ENCODE data around the gene GRIA3.

The GRIA3 gene

DNA sequence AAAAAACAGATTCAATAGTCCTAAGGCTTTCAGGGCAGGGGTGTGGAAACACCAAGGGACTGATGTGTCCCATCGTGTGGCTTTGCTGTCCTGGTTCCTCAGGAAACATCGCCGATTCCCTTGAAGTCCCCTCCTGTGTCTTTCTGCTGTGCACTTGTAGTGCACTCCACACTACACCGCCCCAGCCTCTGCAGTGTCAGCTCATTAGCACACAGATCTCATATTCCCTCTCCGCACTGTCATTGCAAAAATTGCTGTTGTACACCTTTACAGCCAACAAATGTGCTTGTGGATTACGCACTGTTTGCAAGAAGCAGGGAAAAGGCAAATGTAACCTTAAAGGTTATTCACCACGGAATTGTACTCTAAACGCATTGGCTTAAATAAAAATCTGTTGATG is 5.3 kb downstream of the GRIA3 start:
- H3K27ac ChIP-seq = no peak overlapping the region
- no peak for DNase-seq (ENCODE audit: low read depth, low spot score)

GRCh38 chrX:123190096-123190495 is 6.0 kb downstream of the GRIA3 start:
- H3K27ac ChIP-seq = no peak overlapping the region

DNA sequence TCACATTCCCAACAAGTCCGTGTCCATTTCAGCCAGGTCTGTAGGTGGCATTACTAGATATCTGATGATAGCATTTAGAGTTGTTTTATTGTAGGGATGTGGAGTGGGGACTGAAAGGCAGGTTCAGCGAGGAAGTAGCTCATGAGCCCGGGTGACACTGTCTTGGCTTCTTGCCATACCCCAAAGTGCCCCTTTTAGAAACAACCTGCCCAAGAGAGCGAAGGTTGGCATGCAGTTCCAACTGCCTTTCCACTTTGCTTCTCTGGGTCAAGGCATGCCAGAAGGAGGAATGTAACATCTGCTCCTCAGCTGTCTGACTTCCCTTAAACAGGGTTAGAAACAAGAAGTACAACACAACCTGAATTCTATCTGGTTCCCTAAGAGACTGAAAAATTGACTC is 9.0 kb downstream of the GRIA3 start:
- H3K27ac ChIP-seq = no peak overlapping the region
- DNase-seq (ENCODE audit: low read depth, low spot score) = no peak

More at GRCh38 chrX:123190096-123190495, 6.0 kb downstream of the GRIA3 start:
- DNase-seq (ENCODE audit: low read depth, low spot score) = no peak

- no peak for DNase-seq (ENCODE audit: low read depth, low spot score)
- no peak overlapping the region for H3K27ac ChIP-seq
These were observed 15.3 kb downstream of the GRIA3 start for GRCh38 chrX:123199338-123199737.

- H3K27ac ChIP-seq = no peak overlapping the region
- DNase-seq (ENCODE audit: low read depth, low spot score) = no peak
These were observed 17.6 kb downstream of the GRIA3 start for GRCh38 chrX:123201720-123202119.

DNA sequence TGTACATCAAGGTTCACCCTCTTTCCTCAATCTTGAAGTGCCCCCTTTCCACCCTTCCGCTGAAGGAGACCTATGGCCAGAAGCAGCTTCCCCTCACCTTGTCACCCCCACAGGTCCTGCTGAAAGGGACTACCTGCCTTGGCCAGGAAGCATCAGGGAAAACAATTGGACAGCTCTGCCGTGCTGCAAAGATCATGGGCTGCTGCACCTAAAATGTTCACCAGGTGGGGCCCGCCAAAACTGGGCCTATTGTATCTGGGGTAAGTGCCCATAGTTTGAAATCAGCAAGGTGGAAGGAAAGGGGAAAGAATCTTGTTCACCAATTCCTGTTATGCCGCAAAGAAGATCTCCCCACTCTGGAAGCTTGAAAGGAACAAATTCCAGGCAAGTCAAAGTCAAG is 18.4 kb downstream of the GRIA3 start:
- no peak overlapping the region for H3K27ac ChIP-seq

DNA sequence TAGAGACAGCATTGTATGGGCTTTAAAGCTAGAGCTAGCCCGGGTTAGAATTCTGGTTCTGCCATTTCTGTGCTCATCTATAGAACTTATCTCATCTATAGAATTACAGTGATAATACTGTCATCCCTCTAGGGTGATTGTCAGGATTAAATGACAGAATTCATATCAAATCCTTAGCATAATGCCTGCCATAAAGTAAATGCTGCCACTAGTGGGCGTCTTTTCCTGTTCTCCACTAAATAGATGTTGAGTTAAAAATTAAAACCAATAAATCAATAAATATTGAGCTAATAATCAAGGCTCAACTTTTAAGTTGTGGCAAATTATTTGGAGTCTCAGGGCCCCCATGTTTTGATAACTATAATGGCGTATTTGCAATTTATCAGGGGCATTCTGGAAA is 19.7 kb downstream of the GRIA3 start:
- no peak overlapping the region for H3K27ac ChIP-seq
- DNase-seq (ENCODE audit: low read depth, low spot score) = no peak

More for the DNA sequence above, 18.4 kb downstream of the GRIA3 start:
- no peak for DNase-seq (ENCODE audit: low read depth, low spot score)

- no peak overlapping the region for H3K27ac ChIP-seq
- DNase-seq (ENCODE audit: low read depth, low spot score) = no peak
These were observed 22.1 kb downstream of the GRIA3 start for GRCh38 chrX:123206176-123206575.

DNA sequence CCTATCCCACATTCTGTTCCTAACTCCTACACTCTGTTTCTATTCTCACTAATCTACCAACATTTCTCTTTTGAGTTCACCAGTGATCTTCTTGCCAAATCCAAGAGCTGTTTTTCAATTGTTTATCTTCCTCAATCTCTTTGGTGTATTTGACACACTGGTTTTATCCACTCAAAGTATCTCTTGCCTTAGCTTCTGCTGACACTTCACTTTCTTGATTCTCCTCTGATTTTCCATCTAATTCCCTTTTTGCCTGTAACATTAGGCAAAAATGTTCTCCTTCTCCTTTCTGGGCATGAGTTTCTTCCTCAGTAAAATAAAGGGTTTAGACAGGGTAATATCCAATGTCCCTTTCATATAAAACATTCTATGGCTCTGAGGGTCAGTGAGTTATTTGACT is 26.2 kb downstream of the GRIA3 start:
- no peak for DNase-seq (ENCODE audit: low read depth, low spot score)
- no peak overlapping the region for H3K27ac ChIP-seq

- DNase-seq (ENCODE audit: low read depth, low spot score) = no peak
- no peak overlapping the region for H3K27ac ChIP-seq
These were observed 31.5 kb downstream of the GRIA3 start for GRCh38 chrX:123215397-123216089.

GRCh38 chrX:123217077-123217476 is 33.0 kb downstream of the GRIA3 start:
- no peak for DNase-seq (ENCODE audit: low read depth, low spot score)
- H3K27ac ChIP-seq = no peak overlapping the region

- no peak for DNase-seq (ENCODE audit: low read depth, low spot score)
These were observed 33.6 kb downstream of the GRIA3 start for GRCh38 chrX:123217728-123218127.

DNA sequence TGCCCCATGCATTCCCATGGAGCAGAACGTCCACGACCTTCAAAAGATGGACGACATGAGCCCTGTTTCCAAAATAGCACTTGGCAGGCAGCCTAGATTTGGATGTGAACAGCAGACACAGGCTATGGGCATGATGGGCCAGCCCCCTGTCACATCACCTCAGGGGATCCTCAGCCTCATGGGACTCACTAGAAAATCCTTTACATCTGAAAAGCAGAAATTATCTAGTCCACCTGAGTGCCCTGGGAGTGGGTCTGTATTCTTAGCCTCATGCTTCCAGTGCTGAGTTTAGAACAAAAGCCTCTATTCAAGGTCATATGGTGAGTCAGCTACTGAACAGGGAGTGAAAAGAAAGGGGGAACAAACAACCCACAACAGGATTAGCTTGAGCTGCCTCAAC is 35.8 kb downstream of the GRIA3 start:
- no peak for DNase-seq (ENCODE audit: low read depth, low spot score)
- H3K27ac ChIP-seq = no peak overlapping the region

More at GRCh38 chrX:123217728-123218127, 33.6 kb downstream of the GRIA3 start:
- H3K27ac ChIP-seq = no peak overlapping the region

GRCh38 chrX:123222920-123223319 is 38.8 kb downstream of the GRIA3 start:
- no peak overlapping the region for H3K27ac ChIP-seq

DNA sequence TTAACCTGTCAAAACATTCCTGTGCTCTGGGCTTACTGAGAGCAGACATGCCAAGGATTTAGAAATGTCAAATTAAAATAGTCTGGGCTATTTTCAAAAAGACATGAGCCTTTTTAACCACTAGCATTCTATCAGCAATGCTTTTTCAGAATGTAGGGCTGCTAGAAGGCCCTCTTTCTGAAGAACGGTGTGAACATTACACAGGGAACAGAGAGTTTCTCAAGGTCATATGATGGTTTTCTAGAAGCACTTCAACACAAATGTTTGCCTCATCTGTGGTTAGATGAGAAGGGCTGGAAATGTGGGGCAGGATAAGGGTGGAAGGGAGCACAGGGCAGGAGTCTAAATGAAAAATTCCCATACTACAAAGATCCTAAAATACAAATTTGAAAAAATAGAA is 39.3 kb downstream of the GRIA3 start:
- no peak for DNase-seq (ENCODE audit: low read depth, low spot score)
- no peak overlapping the region for H3K27ac ChIP-seq

More at GRCh38 chrX:123222920-123223319, 38.8 kb downstream of the GRIA3 start:
- no peak for DNase-seq (ENCODE audit: low read depth, low spot score)

DNA sequence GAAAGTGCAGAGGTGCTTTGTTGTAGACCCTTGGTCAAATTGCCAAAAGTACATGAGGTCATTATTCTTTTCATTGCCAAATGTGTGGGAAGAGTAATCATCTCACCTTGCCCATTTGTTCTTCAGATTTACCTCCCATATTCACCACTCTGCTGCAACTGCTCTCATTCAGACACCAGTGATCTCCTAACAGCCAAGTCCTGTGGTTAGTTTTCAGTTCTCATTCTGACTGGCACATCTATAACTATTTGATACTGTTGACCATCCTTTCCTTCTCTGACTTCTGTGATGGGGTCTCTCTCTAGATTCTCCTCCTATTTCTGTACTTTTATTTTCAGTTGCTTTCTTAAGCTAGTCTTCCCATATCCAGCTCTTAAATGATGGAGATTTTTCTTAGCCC is 39.8 kb downstream of the GRIA3 start:
- no peak for DNase-seq (ENCODE audit: low read depth, low spot score)
- no peak overlapping the region for H3K27ac ChIP-seq

DNA sequence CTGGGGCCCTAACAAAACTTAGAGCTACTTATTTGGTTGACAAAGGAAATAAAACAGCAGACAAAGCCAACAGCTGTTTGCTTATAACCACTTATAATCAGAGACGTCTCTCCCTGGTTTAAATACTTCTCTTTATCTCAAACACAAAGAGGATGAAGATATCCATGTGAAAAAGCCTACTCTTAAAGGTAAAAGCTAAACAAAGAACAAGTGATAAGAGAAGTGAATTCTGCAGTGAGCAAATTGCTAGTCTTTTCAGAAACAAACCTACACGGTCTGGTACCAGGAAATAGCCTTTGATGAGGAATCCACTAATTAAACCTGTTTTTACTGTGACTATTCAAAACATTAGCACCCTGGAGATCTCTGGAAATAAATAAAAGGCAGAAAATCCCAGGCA is 46.7 kb downstream of the GRIA3 start:
- no peak overlapping the region for H3K27ac ChIP-seq
- no peak for DNase-seq (ENCODE audit: low read depth, low spot score)

DNA sequence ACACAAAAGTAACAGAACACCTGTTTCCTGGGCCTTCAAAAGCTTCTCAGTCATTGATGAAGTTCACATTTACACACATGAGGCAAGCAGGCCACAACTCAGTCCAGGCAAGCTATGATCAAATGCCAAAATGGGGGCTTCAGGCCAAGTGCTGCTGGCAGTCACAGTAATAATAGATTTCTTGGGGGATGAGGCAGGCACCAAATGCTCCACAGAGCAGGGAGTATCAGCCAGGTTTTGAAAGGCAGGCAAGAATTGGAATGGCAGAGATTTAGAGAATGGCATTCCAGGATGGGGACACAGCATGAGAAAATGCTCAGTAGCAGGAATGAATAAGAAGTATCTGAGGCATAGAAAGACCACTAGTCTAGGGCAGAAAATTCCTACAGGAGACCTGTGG is 52.8 kb downstream of the GRIA3 start:
- H3K27ac ChIP-seq = no peak overlapping the region
- DNase-seq (ENCODE audit: low read depth, low spot score) = no peak

DNA sequence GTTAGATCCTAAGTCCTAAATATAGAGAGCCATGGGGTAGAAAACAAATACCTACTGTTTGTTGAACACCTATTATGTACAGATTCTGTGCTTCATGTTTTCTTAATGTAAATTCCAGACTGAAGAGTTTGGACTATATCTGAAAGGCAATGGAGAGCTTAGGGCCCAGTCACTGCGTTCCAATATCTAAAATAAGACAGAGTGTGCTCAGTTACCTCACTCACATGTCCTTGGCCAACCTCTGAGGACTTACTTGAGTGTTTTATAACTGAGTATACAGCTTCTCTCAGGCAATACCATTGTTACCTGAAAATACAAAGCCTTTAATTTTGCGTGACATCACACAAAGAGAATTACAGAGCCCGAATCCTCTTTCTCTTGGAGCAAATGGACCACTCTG is 53.2 kb downstream of the GRIA3 start:
- H3K27ac ChIP-seq = no peak overlapping the region
- no peak for DNase-seq (ENCODE audit: low read depth, low spot score)

DNA sequence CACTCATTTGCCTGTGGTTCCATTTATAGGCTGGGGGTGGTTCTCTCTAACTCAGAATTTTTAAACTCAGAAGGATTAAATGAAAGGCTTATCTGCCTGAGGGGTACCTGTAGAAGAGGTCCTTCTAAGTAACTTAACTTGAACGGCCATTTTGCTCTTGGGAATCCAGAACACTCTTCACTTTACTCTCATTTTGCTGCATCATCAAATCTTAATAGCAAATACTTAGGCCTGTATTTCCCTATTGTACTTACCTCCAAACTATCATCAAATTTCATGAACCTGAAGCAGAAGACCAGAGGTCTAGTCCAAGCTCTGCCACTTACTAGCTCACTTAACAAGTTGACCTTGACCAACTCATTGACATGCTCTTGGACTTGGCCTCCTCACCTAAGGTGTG is 70.4 kb downstream of the GRIA3 start:
- DNase-seq (ENCODE audit: low read depth, low spot score) = no peak
- no peak overlapping the region for H3K27ac ChIP-seq

GRCh38 chrX:123256378-123256777 is 72.3 kb downstream of the GRIA3 start:
- no peak for DNase-seq (ENCODE audit: low read depth, low spot score)
- no peak overlapping the region for H3K27ac ChIP-seq

DNA sequence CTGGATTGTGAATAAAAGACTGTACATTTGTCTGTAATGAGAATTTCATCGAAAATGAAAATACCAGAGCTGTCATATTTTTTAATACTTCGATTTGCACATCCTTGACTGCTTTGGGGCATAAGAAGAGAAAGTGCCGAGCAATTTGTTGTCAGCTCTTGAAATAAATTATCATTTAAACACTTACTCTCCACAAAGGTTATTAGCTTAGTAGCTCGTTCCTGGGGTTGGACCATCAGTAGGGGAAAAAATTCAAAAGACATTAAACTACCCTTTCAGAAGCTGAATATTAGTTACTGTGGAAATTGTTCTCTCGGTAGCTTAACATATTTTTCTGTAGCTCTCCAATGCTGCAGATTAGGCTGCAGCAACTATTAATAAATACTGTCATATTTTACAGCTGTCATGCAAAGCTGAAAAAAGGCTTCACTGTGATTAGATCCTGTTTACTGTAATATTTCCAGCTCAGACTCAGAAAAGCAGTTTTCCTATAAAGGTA is 76.9 kb downstream of the GRIA3 start:
- H3K27ac ChIP-seq = no peak overlapping the region
- DNase-seq (ENCODE audit: low read depth, low spot score) = no peak

Measured in epithelial cell of prostate (primary cell).